Retinal pigment epithelial cell (primary cell): ENCODE data around the gene NENF.

Experiments used
- DNase-seq: peaks from one replicate; pipeline ENCODE4 v3.0.0-alpha.2; 2010; ENCODE audit warnings: low read depth
- H3K4me3 ChIP-seq: 2 replicates; pipeline ENCODE4 v1.5.1; 2011; ENCODE audit warnings: mild to moderate bottlenecking, low read length, control low read depth, moderate library complexity
- CTCF ChIP-seq: conservative IDR thresholded peaks from 2 replicates; pipeline ENCODE4 v1.5.1; 2011; ENCODE audit warnings: low read depth, low read length, control low read depth, inconsistent platforms

NENF gene

GRCh38 chr1:212432272-212432660 is 454 bp upstream of the NENF start:
- H3K4me3 ChIP-seq: peak overlapping the region; percentile 61
- no peak for TF ChIP-seq CTCF
- DNase-seq: no peak

DNA sequence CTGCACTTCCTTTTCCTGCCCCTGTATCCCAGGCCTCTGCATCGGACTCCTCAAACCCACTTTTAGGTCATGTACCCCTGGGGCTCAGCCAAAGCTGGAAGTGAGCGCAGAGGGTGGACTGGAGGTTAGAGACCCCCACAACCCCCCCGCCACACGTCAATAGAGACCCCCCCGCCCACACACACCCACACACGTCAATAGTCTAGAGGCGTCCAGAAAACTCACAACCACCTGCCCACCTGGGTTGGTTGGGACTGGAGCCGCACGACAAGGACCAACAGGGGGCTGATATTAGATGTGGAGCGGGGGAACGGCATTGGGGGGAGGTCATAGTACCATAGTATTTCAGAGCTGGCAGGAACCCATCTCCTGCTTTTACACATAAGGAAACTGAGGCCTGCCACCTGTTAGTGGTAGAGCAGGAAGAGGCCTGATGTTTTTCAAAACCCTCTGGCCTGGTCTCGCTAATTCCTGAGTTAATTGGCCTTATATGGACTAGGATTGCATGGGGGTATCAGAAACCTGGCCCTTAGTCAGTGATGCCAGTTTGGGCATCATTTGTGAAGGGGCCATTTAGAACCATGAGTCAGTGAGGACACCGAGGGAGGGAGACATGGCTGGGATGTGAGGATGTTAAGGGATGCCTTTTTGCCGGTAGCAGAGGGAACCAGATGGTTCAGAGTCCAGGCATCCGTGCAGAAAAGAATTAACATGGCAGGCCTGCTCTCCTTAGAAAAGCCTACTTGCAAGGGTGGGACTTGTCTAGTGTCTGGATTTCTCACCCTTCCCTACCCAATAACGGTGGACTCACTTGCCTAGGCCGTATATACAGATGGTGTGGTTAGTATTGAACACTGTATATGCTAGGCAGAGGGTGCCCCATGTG is 1.1 kb downstream of the NENF start:
- DNase-seq: no peak
- H3K4me3 ChIP-seq: peak overlapping the region; percentile 57
- no peak for TF ChIP-seq CTCF

- no peak overlapping the region for H3K4me3 ChIP-seq
- TF ChIP-seq CTCF: no peak
- DNase-seq: no peak
These were observed 2.3 kb downstream of the NENF start for GRCh38 chr1:212434992-212435391.

DNA sequence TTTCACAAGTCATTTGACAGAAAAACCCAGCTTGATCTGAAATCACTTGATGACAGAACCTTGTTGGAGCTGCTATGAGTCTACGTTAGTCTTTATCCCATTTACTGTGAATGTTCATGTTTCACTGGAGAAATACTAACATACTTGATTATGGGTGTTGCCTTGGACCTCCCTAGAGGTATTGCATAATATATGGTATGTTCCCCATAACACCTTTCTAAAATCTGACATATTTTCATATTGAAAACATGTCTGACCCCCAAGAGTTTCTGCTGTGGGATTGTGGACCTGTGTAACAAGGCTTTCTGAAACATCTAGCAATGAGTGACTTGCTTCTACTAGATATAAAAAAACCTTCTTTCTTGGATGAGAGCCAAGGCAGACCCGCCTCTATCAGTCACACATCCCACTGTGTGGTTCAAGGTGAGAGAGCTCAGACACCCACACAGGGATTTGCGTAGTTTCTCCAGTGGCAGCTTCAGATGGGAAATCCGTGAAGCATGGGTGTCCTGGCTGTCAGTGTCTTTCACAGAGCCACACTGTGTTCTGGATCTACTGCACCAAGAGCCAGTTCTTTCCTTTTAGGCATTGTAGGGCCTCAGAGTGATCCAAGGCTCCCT is 4.6 kb downstream of the NENF start:
- no peak for DNase-seq
- H3K4me3 ChIP-seq: no peak overlapping the region
- no peak for TF ChIP-seq CTCF

- TF ChIP-seq CTCF: no peak
- DNase-seq: no peak
These were observed 6.1 kb downstream of the NENF start for GRCh38 chr1:212438831-212439237.

GRCh38 chr1:212440419-212440818 is 7.7 kb downstream of the NENF start:
- no peak for DNase-seq
- H3K4me3 ChIP-seq: no peak overlapping the region
- no peak for TF ChIP-seq CTCF

More at GRCh38 chr1:212438831-212439237, 6.1 kb downstream of the NENF start:
- H3K4me3 ChIP-seq: no peak overlapping the region

DNA sequence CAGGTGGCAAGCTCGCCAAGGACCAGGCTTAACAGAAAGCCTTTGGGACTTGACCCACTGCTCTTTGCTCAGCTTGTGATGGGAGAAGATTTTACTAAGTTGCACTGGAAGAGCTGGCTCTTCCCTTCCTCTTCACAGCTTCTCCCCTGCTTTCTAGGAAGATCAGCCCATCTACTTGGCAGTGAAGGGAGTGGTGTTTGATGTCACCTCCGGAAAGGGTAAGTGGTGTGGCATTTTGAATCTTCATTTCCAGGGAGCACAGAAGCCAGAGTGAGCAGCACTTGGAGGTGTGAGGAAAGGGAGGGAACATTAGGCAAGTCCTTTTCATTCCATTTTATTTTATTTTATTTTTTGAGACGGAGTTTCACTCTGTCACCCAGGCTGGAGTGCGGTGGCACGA is 9.7 kb downstream of the NENF start:
- no peak overlapping the region for H3K4me3 ChIP-seq
- no peak for DNase-seq
- no peak for TF ChIP-seq CTCF
